Thoracic aorta (tissue), 2 donors: ENCODE results near the gene DGKH. TPM values are rescaled to one million over a fixed set of nuclear protein-coding genes. Genes with fewer than 3 reads are reported as not detected.

Experiments
- ATAC-seq: fragments of 150-250 bp; one replicate; pipeline ENCODE4 v1.8.0; 2017; ENCODE audit warnings: low read depth; ENCODE audit not compliant: insufficient number of reproducible peaks, low FRiP score
- DNase-seq: peaks from one replicate; pipeline ENCODE4 v3.0.0-alpha.2; 2020; ENCODE audit warnings: low spot score
- H3K27ac ChIP-seq, 2 donors: fragments of 200-600 bp; sonication (generic); 1 replicate in 1 of 2; 2 replicates in 1 of 2; pipeline ENCODE4 v1.5.1; 2016; ENCODE audit warnings: mild to moderate bottlenecking in 2 of 2, moderate library complexity in 2 of 2
- H3K27me3 ChIP-seq: fragments of 200-600 bp; sonication (generic); replicated peaks from 2 replicates; pipeline ENCODE4 v1.6.0; 2016; ENCODE audit warnings: mild to moderate bottlenecking; ENCODE audit not compliant: insufficient read depth
- H3K36me3 ChIP-seq: fragments of 200-600 bp; sonication (generic); one replicate; pipeline ENCODE4 v1.5.1; 2016
- H3K4me1 ChIP-seq, 2 donors: fragments of 200-600 bp; sonication (generic); 1 replicate in 1 of 2; 2 replicates in 1 of 2; pipeline versions ENCODE4 v1.5.1 to v1.6.0; 2016; ENCODE audit warnings: low read depth in 2 of 2, mild to moderate bottlenecking in 1 of 2; ENCODE audit not compliant: control insufficient read depth in 1 of 2
- H3K4me3 ChIP-seq: fragments of 200-600 bp; sonication (generic); 2 replicates; pipeline ENCODE4 v1.5.1; 2016; ENCODE audit warnings: mild to moderate bottlenecking
- H3K9me3 ChIP-seq: fragments of 200-600 bp; sonication (generic); 2 replicates; pipeline ENCODE4 v1.5.1; 2016
- total RNA-seq, 2 donors: library from RNA; depleted of rRNA; stranded (reverse); fragments of >200 nt; gene quantifications; one replicate each; pipeline versions ENCODE4 v1.1.0 to v1.2.3, GENCODE V29; 2016
- TF ChIP-seq, protein P1 (sequence below): fragments of 200-600 bp; sonication (generic); IDR thresholded peaks from one replicate; pipeline ENCODE4 v1.5.1; 2019; ENCODE audit warnings: antibody characterized with exemption

DGKH gene
- total RNA-seq, 2 donors from 2014 or later = 18.3 to 37.8 TPM

- TF ChIP-seq, protein P1, sequence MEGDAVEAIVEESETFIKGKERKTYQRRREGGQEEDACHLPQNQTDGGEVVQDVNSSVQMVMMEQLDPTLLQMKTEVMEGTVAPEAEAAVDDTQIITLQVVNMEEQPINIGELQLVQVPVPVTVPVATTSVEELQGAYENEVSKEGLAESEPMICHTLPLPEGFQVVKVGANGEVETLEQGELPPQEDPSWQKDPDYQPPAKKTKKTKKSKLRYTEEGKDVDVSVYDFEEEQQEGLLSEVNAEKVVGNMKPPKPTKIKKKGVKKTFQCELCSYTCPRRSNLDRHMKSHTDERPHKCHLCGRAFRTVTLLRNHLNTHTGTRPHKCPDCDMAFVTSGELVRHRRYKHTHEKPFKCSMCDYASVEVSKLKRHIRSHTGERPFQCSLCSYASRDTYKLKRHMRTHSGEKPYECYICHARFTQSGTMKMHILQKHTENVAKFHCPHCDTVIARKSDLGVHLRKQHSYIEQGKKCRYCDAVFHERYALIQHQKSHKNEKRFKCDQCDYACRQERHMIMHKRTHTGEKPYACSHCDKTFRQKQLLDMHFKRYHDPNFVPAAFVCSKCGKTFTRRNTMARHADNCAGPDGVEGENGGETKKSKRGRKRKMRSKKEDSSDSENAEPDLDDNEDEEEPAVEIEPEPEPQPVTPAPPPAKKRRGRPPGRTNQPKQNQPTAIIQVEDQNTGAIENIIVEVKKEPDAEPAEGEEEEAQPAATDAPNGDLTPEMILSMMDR = no peak
- H3K36me3 ChIP-seq = no peaks in the 10 kb centered on the region
- ATAC-seq = no peak
Measured at GRCh38 chr13:42146359-42146758, 97.9 kb downstream of the DGKH start.

GRCh38 chr13:42148538-42148937 lies 100.1 kb downstream of the DGKH start:
- TF ChIP-seq, protein P1 = no peak
- Histone ChIP-seq H3K9me3 (no peaks in the 10 kb centered on the region), H3K27me3 (no peaks in the 10 kb centered on the region), H3K27ac (no peak overlapping the region), H3K4me3 (no peak overlapping the region), H3K4me1 (peaks cover 0 to 5% of the 10 kb centered on the region in 2 donors), H3K36me3 (no peaks in the 10 kb centered on the region)
- DNase-seq = no peak
- ATAC-seq = no peak

More at GRCh38 chr13:42146359-42146758, 97.9 kb downstream of the DGKH start:
- no peak for DNase-seq
- Histone ChIP-seq H3K4me3 (no peak overlapping the region), H3K27ac (no peak overlapping the region), H3K9me3 (no peaks in the 10 kb centered on the region), H3K4me1 (no peaks in the 10 kb centered on the region), H3K27me3 (no peaks in the 10 kb centered on the region)

GRCh38 chr13:42149136-42149535 lies 100.7 kb downstream of the DGKH start:
- ATAC-seq (no peak), DNase-seq (no peak)
- Histone ChIP-seq H3K27ac (no peak overlapping the region), H3K4me1 (peaks cover 0 to 5% of the 10 kb centered on the region in 2 donors), H3K9me3 (no peaks in the 10 kb centered on the region), H3K4me3 (no peak overlapping the region), H3K27me3 (no peaks in the 10 kb centered on the region), H3K36me3 (no peaks in the 10 kb centered on the region)
- TF ChIP-seq, protein P1 = no peak

DNA sequence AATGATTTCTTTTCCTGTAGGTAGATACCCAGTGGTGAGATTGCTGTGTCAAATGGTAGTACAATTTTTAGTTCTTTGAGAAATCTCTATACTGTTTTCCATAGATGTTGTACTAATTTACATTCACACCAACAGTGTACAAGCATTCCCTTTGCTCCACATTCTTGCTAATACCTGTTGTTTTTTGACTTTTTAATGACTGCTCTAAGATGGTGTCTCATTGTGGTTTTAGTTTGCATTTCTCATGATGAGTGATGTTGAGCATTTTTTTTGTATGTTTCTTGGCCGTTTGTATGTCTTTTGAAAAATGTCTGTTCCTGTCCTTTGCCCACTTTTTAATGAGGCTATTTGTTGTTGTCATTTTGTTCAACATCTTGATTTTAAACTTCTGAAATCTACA lies 103.3 kb downstream of the DGKH start:
- Histone ChIP-seq H3K27me3 (no peaks in the 10 kb centered on the region), H3K36me3 (no peaks in the 10 kb centered on the region), H3K9me3 (no peaks in the 10 kb centered on the region), H3K4me1 (peaks cover 0 to 5% of the 10 kb centered on the region in 2 donors), H3K27ac (no peak overlapping the region), H3K4me3 (no peak overlapping the region)
- DNase-seq = no peak
- no peak for ATAC-seq
- TF ChIP-seq, protein P1 = no peak

DNA sequence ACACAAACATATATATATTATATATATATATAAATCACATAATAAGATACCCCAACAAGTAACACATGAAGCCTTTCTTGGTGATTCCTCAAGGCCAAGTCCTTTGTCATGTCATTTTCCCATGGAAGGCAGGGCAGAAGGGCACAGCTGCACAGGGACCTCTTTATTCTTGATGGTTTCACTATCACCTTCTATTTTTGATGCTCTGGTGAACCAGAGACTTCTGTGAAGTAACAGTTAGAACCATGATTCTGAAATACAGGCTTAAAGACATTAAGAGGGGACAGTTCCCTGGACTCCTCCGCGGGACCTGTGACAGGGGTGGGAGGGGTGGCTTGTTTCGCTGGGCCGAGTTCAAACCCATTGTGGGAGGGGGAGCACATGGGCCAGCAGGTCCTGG lies 104.0 kb downstream of the DGKH start:
- H3K4me3 ChIP-seq = no peak overlapping the region
- ATAC-seq (no peak), DNase-seq (no peak)
- H3K9me3 ChIP-seq = no peaks in the 10 kb centered on the region
- H3K36me3 ChIP-seq = no peaks in the 10 kb centered on the region
- no peaks in the 10 kb centered on the region for H3K27me3 ChIP-seq
- no peak overlapping the region for H3K27ac ChIP-seq
- peaks cover 0 to 5% of the 10 kb centered on the region in 2 donors for H3K4me1 ChIP-seq
- TF ChIP-seq, protein P1 = no peak
